Measurements from ENCODE around the gene MRM3.
"Not testable (repeated sequence)": the region's sequence is repeated elsewhere in the genome, so short reads cannot be mapped to it uniquely, and the experiment has no call there.

MRM3 gene

DNA sequence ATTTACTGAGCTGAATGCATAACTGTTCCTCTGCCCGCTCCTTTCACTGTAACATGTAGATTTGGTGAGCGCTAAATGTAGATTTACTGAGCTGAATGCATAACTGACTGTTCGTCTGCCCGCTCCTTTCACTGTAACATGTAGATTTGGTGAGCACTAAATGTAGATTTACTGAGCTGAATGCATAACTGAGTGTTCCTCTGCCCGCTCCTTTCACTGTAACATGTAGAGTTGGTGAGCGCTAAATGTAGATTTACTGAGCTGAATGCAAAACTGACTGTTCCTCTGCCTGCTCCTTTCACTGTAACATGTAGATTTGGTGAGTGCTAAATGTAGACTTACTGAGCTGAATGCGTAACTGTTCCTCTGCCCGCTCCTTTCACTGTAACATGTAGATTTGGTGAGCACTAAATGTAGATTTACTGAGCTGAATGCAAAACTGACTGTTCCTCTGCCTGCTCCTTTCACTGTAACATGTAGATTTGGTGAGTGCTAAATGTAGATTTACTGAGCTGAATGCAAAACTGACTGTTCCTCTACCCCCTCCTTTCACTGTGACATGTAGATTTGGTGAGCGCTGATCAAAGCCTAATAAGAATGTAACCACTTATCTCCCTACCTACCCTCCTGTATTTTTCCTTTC is 26.7 kb upstream of the MRM3 start:
- not testable (repeated sequence) for DNase-seq

DNA sequence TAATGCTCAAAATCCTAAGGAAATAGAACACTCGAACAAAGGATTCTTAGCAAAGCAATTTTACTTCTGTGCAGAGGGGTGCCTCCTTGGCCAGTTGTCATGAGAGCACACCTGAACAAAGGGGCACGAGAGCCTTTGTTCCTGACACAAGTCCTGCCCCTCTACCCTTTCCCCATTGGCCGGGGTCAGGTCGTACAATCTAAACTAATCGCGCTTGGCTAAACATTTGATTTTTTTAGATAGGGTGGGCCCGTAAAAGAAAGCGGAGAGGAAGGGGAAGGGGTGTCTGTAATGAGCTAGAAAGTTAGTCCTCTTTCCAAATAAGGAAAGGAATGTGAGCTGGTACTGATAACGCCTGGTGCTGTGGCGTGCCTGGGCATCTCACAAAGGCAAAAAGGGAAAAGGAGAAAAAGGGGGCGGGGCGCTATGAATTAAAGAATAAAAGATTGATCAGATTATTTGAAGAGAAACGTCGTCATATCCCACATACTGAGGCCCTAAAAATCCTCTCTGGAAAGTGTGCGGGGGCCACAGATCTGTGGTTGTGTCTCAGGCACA is 26.1 kb upstream of the MRM3 start:
- not testable (repeated sequence) for DNase-seq

DNA sequence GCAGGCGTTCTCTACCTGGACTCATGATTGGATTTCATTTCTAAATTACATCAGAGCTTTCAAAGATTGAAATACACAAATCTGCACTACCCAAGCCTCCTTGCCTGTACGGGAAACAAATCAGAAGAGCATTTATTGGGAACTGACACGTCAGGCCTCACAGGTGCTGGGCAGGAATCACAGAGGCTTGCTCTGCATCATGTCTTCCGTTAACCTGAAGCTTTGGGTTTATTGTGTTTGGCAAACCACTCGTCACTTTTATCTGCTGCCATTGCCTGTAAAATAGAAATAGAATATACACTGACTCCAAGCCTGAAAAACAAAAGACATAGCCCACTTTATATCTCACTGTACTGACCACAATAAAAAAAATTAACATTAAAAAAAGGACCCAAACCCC is 22.2 kb upstream of the MRM3 start:
- DNase-seq: no peak

DNA sequence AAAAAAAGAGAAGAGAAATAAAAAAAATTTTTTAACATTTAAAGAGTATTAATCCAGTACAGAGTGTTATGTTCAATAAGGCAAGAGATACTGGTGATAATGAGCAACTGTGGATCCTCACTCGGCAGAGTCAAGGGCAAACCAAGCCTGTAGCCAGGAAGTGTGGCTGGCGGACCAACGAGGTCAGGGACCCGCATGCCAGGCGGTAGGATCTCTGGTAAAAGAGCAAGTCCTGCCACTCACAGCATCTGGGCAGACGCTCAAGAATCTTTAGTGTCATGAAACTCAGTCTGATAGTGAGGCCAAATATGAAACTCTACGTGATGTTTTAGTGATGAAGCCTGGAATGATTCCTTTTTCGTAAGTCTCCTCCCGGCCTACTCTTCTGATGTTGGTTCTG is 21.8 kb upstream of the MRM3 start:
- DNase-seq: no peak

- DNase-seq: no peak
These were observed 15.1 kb upstream of the MRM3 start for GRCh38 chr17:767076-767475.

- no peak for DNase-seq
These were observed 9.1 kb upstream of the MRM3 start for GRCh38 chr17:773016-773415.

GRCh38 chr17:773467-774312 is 8.5 kb upstream of the MRM3 start:
- no peak for DNase-seq

GRCh38 chr17:774313-774584 is 7.9 kb upstream of the MRM3 start:
- no peak for DNase-seq

DNA sequence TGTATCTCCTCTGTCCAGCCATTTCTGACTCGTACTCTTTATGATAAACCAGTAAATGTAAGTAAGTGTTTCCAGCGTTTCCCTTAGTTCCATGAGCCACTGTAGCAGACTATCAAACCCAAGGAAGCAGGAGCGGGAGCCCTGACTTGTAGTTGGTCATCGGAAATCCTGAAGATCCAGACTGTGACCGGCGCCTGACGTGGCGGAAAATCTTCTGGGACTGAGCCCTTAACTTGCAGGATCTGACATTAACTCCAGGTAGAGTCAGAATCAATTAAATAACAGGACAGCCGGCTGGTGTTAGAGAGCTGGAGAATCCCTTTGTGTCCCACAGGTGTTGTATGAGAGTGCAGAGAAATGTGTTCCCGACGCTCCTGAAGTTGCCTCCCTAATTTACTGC is 4.1 kb upstream of the MRM3 start:
- no peak for DNase-seq

DNA sequence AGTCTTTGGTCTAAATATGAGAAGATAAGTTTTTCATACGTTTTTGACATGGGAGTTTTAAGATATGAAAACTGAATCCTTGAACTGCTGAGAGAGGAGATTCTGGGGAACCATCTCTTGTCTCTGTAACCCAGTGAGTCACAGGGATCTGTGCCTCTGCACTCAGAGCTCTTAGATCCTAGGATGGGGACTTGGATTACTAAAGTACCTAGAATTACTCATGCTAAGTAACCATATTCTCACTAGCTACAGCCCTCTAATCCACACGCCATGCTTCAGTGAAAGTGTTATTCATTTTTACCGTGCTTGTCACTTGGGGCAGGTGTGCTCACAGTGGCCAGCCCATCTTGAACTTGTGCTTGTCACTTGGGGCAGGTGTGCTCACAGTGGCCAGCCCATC is 2.0 kb downstream of the MRM3 start:
- no peak for DNase-seq

DNA sequence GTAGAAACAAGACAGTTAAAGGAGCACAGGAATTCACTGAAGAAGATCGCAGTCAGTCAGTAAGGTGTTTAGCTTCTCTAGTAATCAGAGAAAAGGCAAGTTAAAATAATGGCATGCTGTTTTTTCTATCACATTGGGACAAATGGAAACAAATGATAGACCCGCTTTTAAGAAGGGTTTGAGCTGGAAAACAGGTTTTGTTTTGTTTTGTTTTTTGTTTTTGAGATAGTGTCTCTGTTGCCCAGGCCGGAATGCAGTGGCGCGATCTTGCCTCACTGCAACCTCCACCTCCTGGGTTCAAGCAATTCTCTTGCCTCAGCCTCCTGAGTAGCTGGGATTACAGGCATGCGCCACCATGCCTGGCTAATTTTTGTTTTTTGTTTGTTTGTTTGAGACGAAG is 3.7 kb downstream of the MRM3 start:
- not testable (repeated sequence) for DNase-seq

GRCh38 chr17:787641-788221 is 5.6 kb downstream of the MRM3 start:
- DNase-seq: no peak

- no peak for DNase-seq
These were observed 6.4 kb downstream of the MRM3 start for GRCh38 chr17:788551-788950.

DNA sequence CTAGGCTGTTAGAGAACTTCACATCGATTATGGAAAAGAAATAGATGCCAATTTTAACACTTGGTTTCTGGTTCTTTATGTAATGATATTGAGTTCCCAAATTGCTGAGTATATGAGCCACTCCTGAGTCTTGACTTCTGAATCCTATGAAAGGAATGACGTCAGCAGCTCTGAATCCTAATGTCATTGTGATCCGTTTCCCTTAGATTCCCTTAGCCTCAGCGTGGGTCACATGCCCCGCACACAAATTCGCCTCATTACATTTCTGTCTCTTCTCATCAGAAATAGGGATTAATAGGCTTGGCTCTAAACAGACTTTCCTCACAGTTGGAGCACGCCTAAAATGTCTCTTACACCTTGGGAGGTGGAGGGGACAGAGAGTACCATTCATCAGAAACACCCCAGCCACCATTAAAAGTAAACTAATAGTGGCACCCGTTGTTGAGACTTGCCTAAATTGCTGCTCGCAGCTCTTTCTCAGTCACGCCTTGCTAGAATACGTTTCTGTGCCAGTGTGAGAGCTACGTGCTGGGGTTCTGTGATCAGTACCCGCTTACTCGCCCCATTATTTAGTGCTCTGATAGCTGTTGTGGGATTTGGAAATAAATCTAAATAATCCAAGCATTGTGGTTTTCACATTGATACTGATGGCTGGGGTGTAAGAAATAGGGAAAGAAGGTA is 7.1 kb downstream of the MRM3 start:
- DNase-seq: no peak

GRCh38 chr17:789931-790873 is 8.0 kb downstream of the MRM3 start:
- DNase-seq: not testable (repeated sequence)

DNA sequence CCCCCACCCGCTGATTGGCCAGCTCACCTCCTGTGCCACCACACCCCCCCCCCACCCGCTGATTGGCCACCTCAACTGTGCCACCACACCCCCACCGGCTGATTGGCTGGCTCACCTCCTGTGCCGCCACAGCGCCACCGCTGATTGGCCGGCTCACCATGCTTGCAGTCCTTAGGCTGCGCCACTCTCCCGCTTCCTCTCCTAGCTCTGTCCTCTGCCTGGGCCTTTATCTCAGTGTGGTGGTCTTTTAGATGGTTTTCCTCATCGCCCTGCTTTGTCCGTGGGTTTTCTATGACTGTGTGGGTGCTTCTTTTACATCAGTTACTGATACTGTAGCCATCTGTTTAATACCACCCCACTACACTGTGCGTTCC is 8.7 kb downstream of the MRM3 start:
- DNase-seq: not testable (repeated sequence)

- no peak for DNase-seq
These were observed 9.7 kb downstream of the MRM3 start for GRCh38 chr17:791829-792228.

GRCh38 chr17:792277-792676 is 10.1 kb downstream of the MRM3 start:
- no peak for DNase-seq

DNA sequence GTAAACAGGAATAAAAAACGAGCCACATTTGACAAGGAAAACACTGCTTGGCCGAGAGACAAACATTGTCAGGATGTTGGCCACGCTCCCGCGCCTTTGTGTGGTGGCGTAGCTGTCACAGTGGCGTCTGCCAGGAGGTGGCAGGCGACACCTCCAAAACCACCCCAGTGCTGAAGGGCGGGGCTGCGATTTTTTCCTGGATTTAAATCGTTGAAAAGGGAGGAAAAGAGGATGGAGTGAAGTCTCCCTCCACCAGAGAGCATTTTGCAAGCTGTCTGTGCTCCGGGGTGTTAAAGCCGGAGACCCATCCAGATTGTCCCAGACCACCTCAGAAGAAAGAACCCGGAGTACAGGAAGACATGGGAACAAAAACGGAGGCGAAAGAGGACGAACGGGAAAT is 12.7 kb downstream of the MRM3 start:
- DNase-seq: no peak

- no peak for DNase-seq
These were observed 13.1 kb downstream of the MRM3 start for GRCh38 chr17:795276-795675.

DNA sequence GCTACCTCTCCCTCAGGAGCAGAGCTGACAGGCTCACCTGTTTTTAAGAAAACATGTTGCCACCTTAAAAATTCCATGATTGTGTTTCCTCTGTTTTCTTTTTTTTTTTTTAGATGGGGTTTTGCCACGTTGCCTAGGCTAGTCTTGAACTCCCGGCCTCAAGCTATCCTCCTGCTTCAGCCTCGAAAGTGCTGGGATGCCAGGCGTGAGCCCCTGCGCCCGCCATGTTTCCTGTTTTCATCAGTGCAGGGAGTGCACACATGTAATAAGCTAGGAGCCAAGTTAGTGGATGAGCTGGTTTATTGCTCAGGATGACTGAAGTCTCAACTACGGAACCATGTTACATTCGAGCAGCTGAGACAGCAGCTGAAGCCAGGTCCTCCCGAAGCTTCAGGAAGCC is 13.6 kb downstream of the MRM3 start:
- DNase-seq: no peak

DNA sequence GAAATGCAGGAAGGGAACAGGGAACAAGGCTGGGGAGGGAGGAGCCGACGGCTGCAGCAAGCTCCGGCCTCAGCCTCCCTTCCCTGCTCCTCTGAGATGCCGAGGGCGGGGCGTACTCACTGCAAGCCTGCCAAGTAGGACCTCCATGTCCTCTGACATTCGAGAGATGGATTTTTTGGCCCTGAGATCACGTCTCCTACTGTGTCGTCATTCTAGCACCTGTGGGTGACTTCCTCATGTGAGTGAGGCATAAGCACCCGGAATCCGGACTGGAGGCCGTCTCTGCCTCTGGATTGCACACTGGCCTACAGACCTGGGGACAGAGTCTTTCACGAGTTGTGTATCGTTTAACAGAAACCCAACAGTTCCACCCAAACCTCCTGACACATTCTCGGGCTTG is 14.5 kb downstream of the MRM3 start:
- DNase-seq: no peak
